ENCODE measurements around the gene PSMB11. TPM values are rescaled to one million over a fixed set of nuclear protein-coding genes. Genes with fewer than 3 reads are reported as not detected.
A peak's percentile ranks its signal among the peaks of the same experiment; 100 is the strongest.
"Not testable (repeated sequence)": the region's sequence is repeated elsewhere in the genome, so short reads cannot be mapped to it uniquely, and the experiment has no call there.

Gene PSMB11, protein sequence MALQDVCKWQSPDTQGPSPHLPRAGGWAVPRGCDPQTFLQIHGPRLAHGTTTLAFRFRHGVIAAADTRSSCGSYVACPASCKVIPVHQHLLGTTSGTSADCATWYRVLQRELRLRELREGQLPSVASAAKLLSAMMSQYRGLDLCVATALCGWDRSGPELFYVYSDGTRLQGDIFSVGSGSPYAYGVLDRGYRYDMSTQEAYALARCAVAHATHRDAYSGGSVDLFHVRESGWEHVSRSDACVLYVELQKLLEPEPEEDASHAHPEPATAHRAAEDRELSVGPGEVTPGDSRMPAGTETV
- total RNA-seq = not detected

- no peak for DNase-seq
These were observed at the start of gene PSMB11 for GRCh38 chr14:23042162-23042965. TSS of gene PSMB11 (plus strand) at chr14:23042212. CDS start at chr14:23042226, 14 bp downstream.

DNA sequence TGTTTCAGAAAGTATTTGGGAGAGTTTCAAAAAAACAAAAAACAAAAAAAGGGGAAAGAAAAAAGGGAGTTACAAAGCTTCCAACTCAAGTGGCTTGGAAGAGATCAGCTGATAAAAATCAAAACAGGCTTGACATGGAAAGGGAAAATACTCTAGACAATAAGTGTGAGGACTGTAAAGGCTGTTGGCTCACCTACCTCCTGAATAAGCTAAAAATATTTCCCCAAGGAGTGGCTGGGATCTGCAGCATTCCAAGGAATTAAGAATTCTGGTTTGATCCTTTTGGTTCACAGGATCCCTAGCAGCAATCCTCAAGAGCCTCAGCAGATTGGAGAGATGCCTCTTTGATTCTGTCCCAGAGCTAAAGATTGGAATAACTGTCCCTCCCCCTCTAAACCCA lies 48.5 kb upstream of the PSMB11 start:
- no peak for DNase-seq

GRCh38 chr14:22994762-22995275 lies 47.2 kb upstream of the PSMB11 start:
- peak; percentile 70 for DNase-seq

- no peak for DNase-seq
These were observed 46.0 kb upstream of the PSMB11 start for GRCh38 chr14:22995889-22996625.

DNA sequence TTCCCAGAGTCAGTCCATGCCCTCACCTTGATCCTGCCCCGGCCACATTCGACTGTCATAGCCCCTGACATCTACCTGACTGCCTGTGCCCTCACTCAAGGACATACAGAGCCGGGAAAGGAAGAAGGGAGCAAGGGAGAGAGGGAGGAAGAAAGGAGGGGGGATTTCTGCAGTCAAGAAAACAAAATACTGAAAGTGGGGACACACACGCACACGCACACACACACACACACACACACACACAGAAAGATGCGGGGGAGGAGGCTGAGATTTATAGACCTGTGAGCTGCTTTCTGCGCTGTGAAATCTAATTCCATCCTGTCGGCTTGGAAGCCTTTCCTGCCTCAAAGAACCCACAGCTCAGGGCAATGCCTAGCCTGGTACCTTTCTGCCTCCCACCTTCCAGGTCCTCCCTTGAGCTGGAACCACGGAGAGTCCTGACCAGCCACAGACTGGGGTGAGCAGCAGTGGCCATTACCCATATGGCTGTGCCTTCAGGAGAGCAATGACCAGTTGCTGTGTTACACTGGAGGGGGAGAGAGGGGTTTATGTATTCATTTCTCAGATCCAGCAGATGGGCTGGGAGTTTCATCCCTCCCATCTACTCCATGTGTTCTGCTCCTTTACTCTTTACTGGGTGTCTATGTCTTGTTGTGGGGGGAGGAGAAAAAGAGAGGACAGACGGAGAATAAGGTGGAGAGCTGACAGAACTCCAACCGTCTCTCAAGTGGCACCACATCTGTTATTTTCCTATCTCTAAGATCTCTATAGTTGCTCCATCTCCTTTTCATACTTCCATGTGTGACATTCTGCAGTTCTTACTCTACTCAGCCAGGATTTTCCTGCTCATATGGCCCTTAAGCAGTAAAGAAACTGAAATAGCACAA lies 45.0 kb upstream of the PSMB11 start:
- no peak for DNase-seq

DNA sequence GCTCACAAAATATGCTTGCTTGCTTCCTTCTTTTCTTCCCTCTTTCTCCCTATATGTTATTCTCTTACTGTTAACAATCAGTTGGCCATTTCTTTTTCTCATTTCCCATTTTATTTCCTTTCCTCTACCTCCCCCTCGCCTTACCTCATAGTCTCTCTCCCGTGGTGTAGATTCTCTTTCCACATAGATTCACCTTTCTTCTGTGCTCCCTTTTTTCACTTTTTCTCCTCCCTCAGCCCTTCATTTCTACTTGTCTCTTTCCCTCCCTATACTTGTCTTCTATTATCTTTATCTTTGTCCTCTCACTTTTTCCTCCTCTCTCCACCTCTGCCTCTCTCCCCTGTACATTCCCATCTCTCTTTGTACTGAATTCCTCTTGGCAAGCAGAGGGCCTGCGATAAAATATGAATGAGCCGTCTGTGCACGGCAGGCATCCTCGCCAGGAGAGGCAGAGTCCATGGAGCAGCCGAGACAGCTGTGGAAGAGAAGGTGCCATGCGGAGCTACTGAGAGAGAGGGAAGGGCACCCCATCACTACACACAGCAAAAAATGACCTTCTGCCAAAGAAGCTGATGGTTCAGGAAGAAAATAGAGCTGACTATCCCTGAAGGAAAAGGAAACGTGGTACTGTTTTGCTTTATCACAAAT lies 44.2 kb upstream of the PSMB11 start:
- DNase-seq = peak; percentile 51

GRCh38 chr14:22998329-22999012 lies 43.5 kb upstream of the PSMB11 start:
- peak; percentile 72 for DNase-seq

- DNase-seq = no peak
These were observed 41.2 kb upstream of the PSMB11 start for GRCh38 chr14:23000860-23001259.

GRCh38 chr14:23002592-23002991 lies 39.4 kb upstream of the PSMB11 start:
- no peak for DNase-seq

GRCh38 chr14:23004274-23004673 lies 37.7 kb upstream of the PSMB11 start:
- not testable (repeated sequence) for DNase-seq

DNA sequence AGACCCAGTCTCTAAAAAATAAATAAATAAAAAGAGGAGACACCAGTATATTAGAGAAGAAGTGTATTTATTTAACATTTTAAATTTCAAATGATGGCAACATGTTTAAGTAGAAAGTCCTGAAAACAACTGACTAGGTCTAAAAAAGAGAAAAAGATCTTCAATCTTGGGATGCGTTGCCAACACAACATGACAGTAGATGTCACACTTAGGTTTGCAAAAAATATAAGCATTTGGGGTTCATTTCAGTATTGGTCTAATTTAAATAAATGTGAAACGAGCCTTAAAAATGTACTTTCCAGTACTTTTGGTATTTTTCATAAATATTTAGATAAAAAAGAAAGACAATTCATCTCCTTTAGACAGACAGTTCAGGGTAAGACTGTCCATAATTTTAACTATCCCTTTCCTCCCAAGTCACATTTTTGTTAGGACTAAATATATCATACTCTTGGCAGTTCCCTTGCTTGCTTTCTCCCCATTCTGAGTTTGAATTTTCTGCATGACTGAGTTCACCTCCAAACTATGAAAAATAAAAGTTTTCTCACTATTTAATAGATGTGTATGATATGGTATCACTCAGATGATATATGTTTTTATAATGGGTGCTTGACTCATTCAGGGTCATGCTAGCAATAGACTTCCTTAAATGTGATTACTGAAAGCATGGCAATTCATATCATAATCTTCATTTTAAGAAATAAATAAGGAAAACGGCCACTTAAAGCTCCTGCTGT lies 36.4 kb upstream of the PSMB11 start:
- DNase-seq = no peak

GRCh38 chr14:23006188-23006534 lies 35.9 kb upstream of the PSMB11 start:
- DNase-seq = no peak

DNA sequence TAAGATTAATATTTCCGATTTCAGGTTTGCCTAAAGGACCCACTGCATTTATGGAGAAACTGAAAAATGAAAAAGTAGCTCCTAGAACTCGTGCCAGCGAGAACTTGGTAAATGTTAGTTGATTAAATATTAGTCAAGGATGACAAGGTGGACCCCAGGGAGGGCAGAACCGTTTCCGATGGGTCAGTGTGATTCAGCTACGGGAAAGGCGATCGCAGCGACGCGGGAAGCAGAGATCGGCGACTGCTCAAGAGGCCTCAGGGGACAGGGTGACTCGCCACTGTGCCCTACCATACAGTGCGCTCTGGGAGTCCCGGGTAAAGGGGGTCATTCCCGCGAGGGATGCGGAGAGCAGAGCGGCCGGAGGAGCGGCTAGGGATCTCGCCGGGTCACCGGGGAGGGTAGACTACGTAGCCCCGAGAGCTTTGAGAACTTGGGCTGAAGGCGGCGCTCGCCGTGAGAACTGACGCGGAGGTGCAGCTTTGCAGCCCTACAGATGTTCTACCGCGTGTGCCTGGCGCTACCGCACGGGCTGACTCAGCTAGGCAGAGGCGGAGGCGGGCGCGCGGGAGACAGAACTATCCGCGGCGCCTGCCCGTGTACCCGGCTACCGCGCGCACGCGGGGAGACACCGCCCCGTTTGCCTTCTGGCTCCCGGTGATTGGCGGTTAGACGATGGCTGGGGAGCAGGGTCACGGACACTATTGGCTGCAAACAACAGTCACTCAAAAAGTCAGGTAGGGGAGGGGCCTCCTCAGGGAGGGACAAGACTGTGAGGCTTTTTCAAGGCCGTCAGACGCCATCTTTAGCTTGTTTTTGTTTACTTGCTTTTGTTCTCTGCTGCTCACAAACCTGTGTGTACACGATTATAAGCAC lies 35.2 kb upstream of the PSMB11 start:
- peak; percentile 99 for DNase-seq

DNA sequence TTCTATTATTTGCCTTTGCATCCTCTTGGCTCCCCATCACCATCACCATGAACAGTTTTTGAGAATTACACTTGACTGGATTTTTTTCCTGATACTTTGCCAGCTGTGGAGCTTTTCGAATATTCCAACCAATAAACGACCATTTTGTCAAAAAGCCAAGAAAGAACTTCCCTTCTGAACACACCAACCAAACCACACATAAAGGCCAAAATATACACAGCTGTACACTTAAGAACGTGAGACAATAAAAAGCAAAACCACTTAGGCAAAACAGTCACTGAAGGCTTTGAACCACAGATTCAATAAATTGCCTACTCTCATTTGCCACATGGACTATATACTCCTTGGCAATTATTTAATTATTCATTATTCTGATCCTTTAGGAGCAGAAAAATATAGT lies 33.2 kb upstream of the PSMB11 start:
- no peak for DNase-seq

DNA sequence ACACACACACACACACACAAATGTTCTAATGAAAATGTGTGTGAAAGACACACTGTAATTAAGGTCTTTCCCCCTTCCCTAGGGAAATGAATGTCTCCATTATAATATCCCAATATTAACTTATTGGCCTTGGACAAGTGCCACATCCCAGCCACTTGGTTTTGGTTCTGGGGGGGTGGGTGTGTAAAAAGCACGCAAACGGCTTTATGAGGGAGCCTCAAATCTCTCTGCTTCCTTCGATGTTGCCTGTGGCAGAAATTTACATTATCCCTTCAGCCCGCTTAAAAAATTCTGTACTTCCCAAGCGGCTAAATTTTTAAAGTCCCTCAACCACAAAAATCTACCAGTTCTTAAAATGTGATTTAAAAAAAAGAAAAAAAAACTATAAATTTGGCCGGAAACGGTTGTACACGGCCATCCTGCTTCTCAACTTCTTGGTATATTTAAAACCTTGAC lies 32.5 kb upstream of the PSMB11 start:
- no peak for DNase-seq

- peak; percentile 89 for DNase-seq
These were observed 31.9 kb upstream of the PSMB11 start, which contains the start of gene C14orf93 for GRCh38 chr14:23009939-23010726. TSS of gene C14orf93 (minus strand) at chr14:23010143. CDS start at chr14:22999023, 11,120 bp downstream.

- DNase-seq = no peak
These were observed 28.8 kb upstream of the PSMB11 start for GRCh38 chr14:23013054-23013748.

Data from tongue (tissue), 2 donors.